ENCODE data around the gene TTC12. TPM values are rescaled to one million over a fixed set of nuclear protein-coding genes. Genes with fewer than 3 reads are reported as not detected.

Gene TTC12
- total and polyA plus RNA-seq, 2 of the 13 experiments (the other 11 are each of a cell fraction or from before 2014, with no cell fraction given): 5.4 to 11.6 TPM

DNA sequence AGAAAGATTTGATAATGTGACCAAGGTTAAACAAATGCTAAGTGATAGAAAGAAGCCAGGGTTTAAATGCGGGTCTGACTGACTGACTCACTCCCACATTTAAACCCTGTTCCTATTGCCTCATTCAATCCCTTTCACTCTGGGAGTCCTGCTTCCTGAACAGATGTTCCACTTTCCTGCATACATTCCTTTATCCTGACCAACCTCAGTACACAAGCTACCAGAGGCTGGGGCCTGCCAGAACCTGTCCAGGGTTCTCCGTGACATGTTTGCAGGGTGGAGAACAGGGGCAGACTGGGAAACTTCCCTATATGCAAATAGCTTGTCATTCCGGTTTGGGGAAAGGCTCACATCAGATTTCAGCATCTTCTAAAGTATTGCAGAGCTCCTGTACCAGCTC is 70.2 kb downstream of the TTC12 start (continued):
- no peak for TF ChIP-seq MAZ (IDR thresholded peaks at IDR 0.05; ENCODE audit: borderline replicate concordance, low read depth, low read length)
- TF ChIP-seq MAZ (CRISPR knock-in tag; IDR thresholded peaks at IDR 0.05; ENCODE audit: low read depth): no peak
- TF ChIP-seq SRSF1 (optimal IDR thresholded peaks at IDR 0.05; ENCODE audit: low read depth, low read length): no peak
- TF ChIP-seq, protein P1, sequence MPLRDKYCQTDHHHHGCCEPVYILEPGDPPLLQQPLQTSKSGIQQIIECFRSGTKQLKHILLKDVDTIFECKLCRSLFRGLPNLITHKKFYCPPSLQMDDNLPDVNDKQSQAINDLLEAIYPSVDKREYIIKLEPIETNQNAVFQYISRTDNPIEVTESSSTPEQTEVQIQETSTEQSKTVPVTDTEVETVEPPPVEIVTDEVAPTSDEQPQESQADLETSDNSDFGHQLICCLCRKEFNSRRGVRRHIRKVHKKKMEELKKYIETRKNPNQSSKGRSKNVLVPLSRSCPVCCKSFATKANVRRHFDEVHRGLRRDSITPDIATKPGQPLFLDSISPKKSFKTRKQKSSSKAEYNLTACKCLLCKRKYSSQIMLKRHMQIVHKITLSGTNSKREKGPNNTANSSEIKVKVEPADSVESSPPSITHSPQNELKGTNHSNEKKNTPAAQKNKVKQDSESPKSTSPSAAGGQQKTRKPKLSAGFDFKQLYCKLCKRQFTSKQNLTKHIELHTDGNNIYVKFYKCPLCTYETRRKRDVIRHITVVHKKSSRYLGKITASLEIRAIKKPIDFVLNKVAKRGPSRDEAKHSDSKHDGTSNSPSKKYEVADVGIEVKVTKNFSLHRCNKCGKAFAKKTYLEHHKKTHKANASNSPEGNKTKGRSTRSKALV (CRISPR knock-in tag; IDR thresholded peaks at IDR 0.05): no peak
- TF ChIP-seq GTF2F1 (IDR thresholded peaks at IDR 0.05; ENCODE audit: low read length): no peak
- TF ChIP-seq RFX1 (IDR thresholded peaks at IDR 0.05): no peak
- TF ChIP-seq ZFX (CRISPR knock-in tag; IDR thresholded peaks at IDR 0.05; ENCODE audit: low read depth): no peak
- no peak for TF ChIP-seq HNRNPK (IDR thresholded peaks at IDR 0.05; ENCODE audit: low read depth, low read length, poor library complexity, severe bottlenecking)
- TF ChIP-seq ZKSCAN5 (CRISPR knock-in tag; IDR thresholded peaks at IDR 0.05): no peak
- TF ChIP-seq, protein P2, sequence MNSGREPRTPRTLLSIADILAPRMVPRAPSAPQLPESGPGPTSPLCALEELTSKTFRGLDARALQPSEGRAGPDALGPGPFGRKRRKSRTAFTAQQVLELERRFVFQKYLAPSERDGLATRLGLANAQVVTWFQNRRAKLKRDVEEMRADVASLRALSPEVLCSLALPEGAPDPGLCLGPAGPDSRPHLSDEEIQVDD (CRISPR knock-in tag; IDR thresholded peaks at IDR 0.05; ENCODE audit: borderline replicate concordance): no peak
- TF ChIP-seq, protein P3, sequence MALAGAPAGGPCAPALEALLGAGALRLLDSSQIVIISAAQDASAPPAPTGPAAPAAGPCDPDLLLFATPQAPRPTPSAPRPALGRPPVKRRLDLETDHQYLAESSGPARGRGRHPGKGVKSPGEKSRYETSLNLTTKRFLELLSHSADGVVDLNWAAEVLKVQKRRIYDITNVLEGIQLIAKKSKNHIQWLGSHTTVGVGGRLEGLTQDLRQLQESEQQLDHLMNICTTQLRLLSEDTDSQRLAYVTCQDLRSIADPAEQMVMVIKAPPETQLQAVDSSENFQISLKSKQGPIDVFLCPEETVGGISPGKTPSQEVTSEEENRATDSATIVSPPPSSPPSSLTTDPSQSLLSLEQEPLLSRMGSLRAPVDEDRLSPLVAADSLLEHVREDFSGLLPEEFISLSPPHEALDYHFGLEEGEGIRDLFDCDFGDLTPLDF (CRISPR knock-in tag; IDR thresholded peaks at IDR 0.05): no peak
- no peak for TF ChIP-seq ZNF782 (CRISPR knock-in tag; IDR thresholded peaks at IDR 0.05; ENCODE audit: borderline replicate concordance)
- TF ChIP-seq, protein P4, sequence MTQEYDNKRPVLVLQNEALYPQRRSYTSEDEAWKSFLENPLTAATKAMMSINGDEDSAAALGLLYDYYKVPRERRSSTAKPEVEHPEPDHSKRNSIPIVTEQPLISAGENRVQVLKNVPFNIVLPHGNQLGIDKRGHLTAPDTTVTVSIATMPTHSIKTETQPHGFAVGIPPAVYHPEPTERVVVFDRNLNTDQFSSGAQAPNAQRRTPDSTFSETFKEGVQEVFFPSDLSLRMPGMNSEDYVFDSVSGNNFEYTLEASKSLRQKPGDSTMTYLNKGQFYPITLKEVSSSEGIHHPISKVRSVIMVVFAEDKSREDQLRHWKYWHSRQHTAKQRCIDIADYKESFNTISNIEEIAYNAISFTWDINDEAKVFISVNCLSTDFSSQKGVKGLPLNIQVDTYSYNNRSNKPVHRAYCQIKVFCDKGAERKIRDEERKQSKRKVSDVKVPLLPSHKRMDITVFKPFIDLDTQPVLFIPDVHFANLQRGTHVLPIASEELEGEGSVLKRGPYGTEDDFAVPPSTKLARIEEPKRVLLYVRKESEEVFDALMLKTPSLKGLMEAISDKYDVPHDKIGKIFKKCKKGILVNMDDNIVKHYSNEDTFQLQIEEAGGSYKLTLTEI (CRISPR knock-in tag; conservative IDR thresholded peaks at IDR 0.05): no peak
- TF ChIP-seq, protein P5, sequence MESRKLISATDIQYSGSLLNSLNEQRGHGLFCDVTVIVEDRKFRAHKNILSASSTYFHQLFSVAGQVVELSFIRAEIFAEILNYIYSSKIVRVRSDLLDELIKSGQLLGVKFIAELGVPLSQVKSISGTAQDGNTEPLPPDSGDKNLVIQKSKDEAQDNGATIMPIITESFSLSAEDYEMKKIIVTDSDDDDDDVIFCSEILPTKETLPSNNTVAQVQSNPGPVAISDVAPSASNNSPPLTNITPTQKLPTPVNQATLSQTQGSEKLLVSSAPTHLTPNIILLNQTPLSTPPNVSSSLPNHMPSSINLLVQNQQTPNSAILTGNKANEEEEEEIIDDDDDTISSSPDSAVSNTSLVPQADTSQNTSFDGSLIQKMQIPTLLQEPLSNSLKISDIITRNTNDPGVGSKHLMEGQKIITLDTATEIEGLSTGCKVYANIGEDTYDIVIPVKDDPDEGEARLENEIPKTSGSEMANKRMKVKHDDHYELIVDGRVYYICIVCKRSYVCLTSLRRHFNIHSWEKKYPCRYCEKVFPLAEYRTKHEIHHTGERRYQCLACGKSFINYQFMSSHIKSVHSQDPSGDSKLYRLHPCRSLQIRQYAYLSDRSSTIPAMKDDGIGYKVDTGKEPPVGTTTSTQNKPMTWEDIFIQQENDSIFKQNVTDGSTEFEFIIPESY (CRISPR knock-in tag; IDR thresholded peaks at IDR 0.05): no peak
- TF ChIP-seq ZNF841 (CRISPR knock-in tag; IDR thresholded peaks at IDR 0.05; ENCODE audit: borderline replicate concordance): no peak

Measured in HepG2 (cell line).